Esophagus squamous epithelium (tissue), 4 donors: ENCODE measurements around the gene CIB4.

Experiments used
- POLR2A ChIP-seq, 4 donors: fragments of 450-650 bp; IDR thresholded peaks; one replicate each; pipeline ENCODE4 v1.6.1; 2017; ENCODE audit warnings: antibody characterized with exemption in 4 of 4, mild to moderate bottlenecking in 4 of 4, moderate library complexity in 3 of 4
- TF ChIP-seq, protein P1 (sequence below), 6 experiments: fragments of 450-650 bp in 4 of 6; fragments of 200-600 bp in 2 of 6; sonication (generic) in 2 of 6; IDR thresholded peaks; one replicate each; pipeline ENCODE4 v1.5.1; 2016 to 2019; ENCODE audit warnings: antibody characterized with exemption in 6 of 6, mild to moderate bottlenecking in 4 of 6, moderate library complexity in 4 of 6

DNA sequence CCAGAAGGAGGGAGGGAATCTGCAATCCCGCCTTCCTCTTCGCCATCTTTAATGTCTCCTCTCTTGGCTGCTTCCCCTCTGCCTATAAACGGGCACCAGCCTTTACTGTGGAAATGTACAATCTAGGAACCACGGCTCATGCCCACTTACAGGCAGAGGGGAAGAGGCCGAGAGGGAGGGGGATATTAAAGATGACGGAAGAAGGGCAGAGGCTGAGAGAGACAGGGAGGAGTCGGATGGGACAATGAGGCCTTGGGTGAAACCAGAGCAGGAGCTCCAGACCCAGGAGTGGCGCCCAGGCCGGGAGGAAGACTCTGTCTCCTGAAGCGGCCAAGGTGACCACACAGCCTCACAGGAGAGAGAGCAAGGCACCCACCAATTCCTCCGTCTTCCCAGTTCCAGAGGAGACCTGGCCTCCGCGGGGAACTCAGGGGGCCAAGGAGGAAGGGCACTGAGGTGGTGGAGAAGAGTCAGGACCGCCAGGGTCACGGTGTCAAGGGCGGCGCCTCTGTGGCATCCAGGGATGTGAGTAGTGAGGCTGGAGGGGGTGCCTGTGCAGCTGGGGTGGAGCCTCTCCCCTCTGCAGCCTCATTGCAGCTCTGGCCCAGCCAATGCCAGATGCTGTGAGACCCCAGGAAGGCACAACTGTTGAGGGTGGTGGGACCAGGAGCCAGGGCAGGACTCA lies 67.8 kb downstream of the CIB4 start:
- TF ChIP-seq, protein P1, sequence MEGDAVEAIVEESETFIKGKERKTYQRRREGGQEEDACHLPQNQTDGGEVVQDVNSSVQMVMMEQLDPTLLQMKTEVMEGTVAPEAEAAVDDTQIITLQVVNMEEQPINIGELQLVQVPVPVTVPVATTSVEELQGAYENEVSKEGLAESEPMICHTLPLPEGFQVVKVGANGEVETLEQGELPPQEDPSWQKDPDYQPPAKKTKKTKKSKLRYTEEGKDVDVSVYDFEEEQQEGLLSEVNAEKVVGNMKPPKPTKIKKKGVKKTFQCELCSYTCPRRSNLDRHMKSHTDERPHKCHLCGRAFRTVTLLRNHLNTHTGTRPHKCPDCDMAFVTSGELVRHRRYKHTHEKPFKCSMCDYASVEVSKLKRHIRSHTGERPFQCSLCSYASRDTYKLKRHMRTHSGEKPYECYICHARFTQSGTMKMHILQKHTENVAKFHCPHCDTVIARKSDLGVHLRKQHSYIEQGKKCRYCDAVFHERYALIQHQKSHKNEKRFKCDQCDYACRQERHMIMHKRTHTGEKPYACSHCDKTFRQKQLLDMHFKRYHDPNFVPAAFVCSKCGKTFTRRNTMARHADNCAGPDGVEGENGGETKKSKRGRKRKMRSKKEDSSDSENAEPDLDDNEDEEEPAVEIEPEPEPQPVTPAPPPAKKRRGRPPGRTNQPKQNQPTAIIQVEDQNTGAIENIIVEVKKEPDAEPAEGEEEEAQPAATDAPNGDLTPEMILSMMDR (IDR thresholded peaks at IDR 0.05): no peak
- no peak for TF ChIP-seq POLR2A (IDR thresholded peaks at IDR 0.05)
